HL-60 (cell line): Measurements from ENCODE around the gene BOK.

Experiments used
- DNase-seq, 2 experiments: peaks; one replicate each; pipeline ENCODE4 v3.0.0-alpha.2; 2010 to 2020; ENCODE audit warnings: low read depth in 1 of 2, low spot score in 1 of 2
- H3K27ac ChIP-seq: fragments of 250-450 bp; sonication (Bioruptor Pico); replicated peaks from 2 replicates; pipeline ENCODE4 v1.5.1; 2020; ENCODE audit warnings: mild to moderate bottlenecking, moderate library complexity
- H3K27me3 ChIP-seq: fragments of 250-450 bp; sonication (Bioruptor Pico); 2 replicates; pipeline ENCODE4 v1.5.1; 2021; ENCODE audit warnings: mild to moderate bottlenecking, moderate library complexity; ENCODE audit not compliant: insufficient read depth, poor library complexity, severe bottlenecking
- H3K4me3 ChIP-seq: replicated peaks from 2 replicates; pipeline ENCODE4 v1.5.1; 2011; ENCODE audit warnings: mild to moderate bottlenecking, control low read depth, low read length; ENCODE audit not compliant: insufficient read depth
- CTCF ChIP-seq: IDR thresholded peaks from one replicate; pipeline ENCODE4 v1.5.1; 2011; ENCODE audit warnings: low read length, control low read depth, inconsistent platforms; ENCODE audit not compliant: insufficient read depth
- GABPA ChIP-seq: IDR thresholded peaks from 2 replicates; pipeline ENCODE4 v1.6.1; 2012; ENCODE audit warnings: low read depth
- POLR2AphosphoS5 ChIP-seq: IDR thresholded peaks from 2 replicates; pipeline ENCODE4 v1.6.1; 2012; ENCODE audit warnings: low read depth
- REST ChIP-seq: IDR thresholded peaks from 2 replicates; pipeline ENCODE4 v1.6.1; 2012; ENCODE audit warnings: low read depth; ENCODE audit not compliant: insufficient replicate concordance
- SPI1 ChIP-seq: IDR thresholded peaks from 2 replicates; pipeline ENCODE4 v1.6.1; 2012; ENCODE audit warnings: low read depth, mild to moderate bottlenecking, borderline replicate concordance

BOK gene

GRCh38 chr2:241575624-241576292 lies 17.2 kb downstream of the BOK start:
- DNase-seq, result no peak
- Histone ChIP-seq H3K27me3 (no peaks in the 10 kb centered on the region), H3K27ac (no peak overlapping the region), H3K4me3 (no peak overlapping the region)
- no peak for TF ChIP-seq SPI1
- TF ChIP-seq REST, result no peak
- TF ChIP-seq GABPA, result no peak
- no peak for TF ChIP-seq CTCF
- no peak for TF ChIP-seq POLR2AphosphoS5

GRCh38 chr2:241576293-241576654 lies 17.7 kb downstream of the BOK start:
- no peak for TF ChIP-seq GABPA
- no peak for TF ChIP-seq POLR2AphosphoS5
- no peak for TF ChIP-seq CTCF
- no peak for TF ChIP-seq SPI1
- no peak for TF ChIP-seq REST

GRCh38 chr2:241577413-241578122 lies 19.0 kb downstream of the BOK start:
- no peak for TF ChIP-seq POLR2AphosphoS5
- TF ChIP-seq GABPA, result no peak
- no peak for TF ChIP-seq SPI1
- no peak for TF ChIP-seq REST
- no peak for TF ChIP-seq CTCF
- no peak for DNase-seq
- H3K27ac ChIP-seq, result no peak overlapping the region
- H3K27me3 ChIP-seq, result no peaks in the 10 kb centered on the region
- H3K4me3 ChIP-seq, result no peak overlapping the region

More at GRCh38 chr2:241576293-241576654, 17.7 kb downstream of the BOK start:
- no peaks in the 10 kb centered on the region for H3K27me3 ChIP-seq
- DNase-seq, result no peak
- H3K4me3 ChIP-seq, result no peak overlapping the region
- H3K27ac ChIP-seq, result no peak overlapping the region
